Hepatocyte (in vitro differentiated cells): ENCODE measurements around the gene KDM3A. TPM values are rescaled to one million over a fixed set of nuclear protein-coding genes. Genes with fewer than 3 reads are reported as not detected.

Experiments
- DNase-seq: peaks from one replicate; pipeline ENCODE4 v3.0.0-alpha.2; 2016; ENCODE audit warnings: low spot score
- H2AFZ ChIP-seq: fragments of 200-600 bp; sonication (generic); 2 replicates; pipeline ENCODE4 v1.6.0; 2016; ENCODE audit warnings: antibody characterized with exemption, mild to moderate bottlenecking
- H3K27ac ChIP-seq: fragments of 200-600 bp; sonication (generic); 2 replicates; pipeline ENCODE4 v1.5.1; 2016; ENCODE audit warnings: mild to moderate bottlenecking
- H3K27me3 ChIP-seq: fragments of 200-600 bp; sonication (generic); 2 replicates; pipeline ENCODE4 v1.6.1; 2016
- H3K36me3 ChIP-seq: fragments of 200-600 bp; sonication (generic); replicated peaks from 2 replicates; pipeline ENCODE4 v1.5.1; 2016; ENCODE audit warnings: low read depth; ENCODE audit not compliant: insufficient read depth
- H3K4me1 ChIP-seq: fragments of 200-600 bp; sonication (generic); 2 replicates; pipeline ENCODE4 v1.5.1; 2016; ENCODE audit warnings: mild to moderate bottlenecking, moderate library complexity; ENCODE audit not compliant: insufficient read depth
- H3K4me2 ChIP-seq: fragments of 200-600 bp; sonication (generic); 2 replicates; pipeline ENCODE4 v1.6.0; 2016
- H3K4me3 ChIP-seq: fragments of 200-600 bp; sonication (generic); 2 replicates; pipeline ENCODE4 v1.5.1; 2016; ENCODE audit warnings: mild to moderate bottlenecking
- H3K79me2 ChIP-seq: fragments of 200-600 bp; sonication (generic); 2 replicates; pipeline ENCODE4 v1.6.0; 2017; ENCODE audit warnings: mild to moderate bottlenecking
- H3K9me2 ChIP-seq: fragments of 200-600 bp; sonication (generic); replicated peaks from 2 replicates; pipeline ENCODE4 v1.6.0; 2017; ENCODE audit warnings: mild to moderate bottlenecking; ENCODE audit not compliant: insufficient read depth
- H3K9me3 ChIP-seq: fragments of 200-600 bp; sonication (generic); 2 replicates; pipeline ENCODE4 v1.5.1; 2016; ENCODE audit warnings: low read depth, mild to moderate bottlenecking
- H4K20me1 ChIP-seq: fragments of 200-600 bp; sonication (generic); 2 replicates; pipeline ENCODE4 v1.6.0; 2016; ENCODE audit warnings: mild to moderate bottlenecking; ENCODE audit not compliant: insufficient read depth, poor library complexity, severe bottlenecking
- CTCF ChIP-seq: fragments of 200-600 bp; sonication (generic); IDR thresholded peaks from 2 replicates; pipeline ENCODE4 v1.5.1; 2016; ENCODE audit warnings: antibody characterized with exemption, mild to moderate bottlenecking; ENCODE audit not compliant: poor library complexity
- EZH2 ChIP-seq: fragments of 200-600 bp; sonication (generic); IDR thresholded peaks from 2 replicates; pipeline ENCODE4 v1.6.1; 2016; ENCODE audit warnings: antibody characterized with exemption, mild to moderate bottlenecking, borderline replicate concordance
- EZH2phosphoT487 ChIP-seq: fragments of 200-600 bp; sonication (generic); IDR thresholded peaks from one replicate; pipeline ENCODE4 v1.6.1; 2018; ENCODE audit warnings: antibody characterized with exemption, mild to moderate bottlenecking, low read depth, moderate library complexity; ENCODE audit not compliant: unreplicated experiment, severe bottlenecking
- WGBS: methylation state at CpG from one replicate; pipeline ENCODE4 v1.1.6; 2016; ENCODE audit warnings: low lambda C conversion rate; ENCODE audit errors: missing lambda C conversion rate; 5-methylcytosine and 5-hydroxymethylcytosine counted together
- polyA plus RNA-seq: library from polyadenylated mRNA; unstranded; fragments of >200 nt; fragmentation: Nextera tagmentation; extraction: Ambion mirVana; gene quantifications from 2 replicates; pipeline ENCODE4 v1.2.1, GENCODE V29; 2016
- total RNA-seq: library from RNA; depleted of rRNA; stranded (reverse); fragments of >200 nt; gene quantifications from 2 replicates; pipeline ENCODE4 v1.2.3, GENCODE V29; 2014

KDM3A gene
- total and polyA plus RNA-seq, 2 experiments from 2014 or later, result 13.8 to 37.5 TPM

GRCh38 chr2:86513948-86514660 lies 72.9 kb downstream of the KDM3A start:
- no peak for TF ChIP-seq CTCF
- TF ChIP-seq EZH2phosphoT487, result no peak
- no peak for TF ChIP-seq EZH2
- H3K4me1 ChIP-seq, result no peaks in the 10 kb centered on the region
- no peak overlapping the region for H3K4me3 ChIP-seq
- WGBS, result 95% methylated on average over 5 of the region's 5 CpGs
- peaks cover 8% of the 10 kb centered on the region for H3K79me2 ChIP-seq
- H3K9me2 ChIP-seq, result no peaks in the 10 kb centered on the region
- H3K27me3 ChIP-seq, result no peaks in the 10 kb centered on the region
- no peak for DNase-seq
- no peak overlapping the region for H2AFZ ChIP-seq
- H3K4me2 ChIP-seq, result no peak overlapping the region
- no peak overlapping the region for H3K27ac ChIP-seq
- H3K9me3 ChIP-seq, result no peaks in the 10 kb centered on the region
- H4K20me1 ChIP-seq, result no peaks in the 10 kb centered on the region
- H3K36me3 ChIP-seq, result no peaks in the 10 kb centered on the region

- no peak overlapping the region for H3K4me2 ChIP-seq
- 84% methylated on average over 3 of the region's 3 CpGs for WGBS
- H3K9me2 ChIP-seq, result no peaks in the 10 kb centered on the region
- H2AFZ ChIP-seq, result no peak overlapping the region
- H3K4me3 ChIP-seq, result no peak overlapping the region
- H3K36me3 ChIP-seq, result no peaks in the 10 kb centered on the region
- H3K27me3 ChIP-seq, result no peaks in the 10 kb centered on the region
- DNase-seq, result peak; percentile 8
- no peaks in the 10 kb centered on the region for H3K4me1 ChIP-seq
- no peaks in the 10 kb centered on the region for H4K20me1 ChIP-seq
- H3K9me3 ChIP-seq, result no peaks in the 10 kb centered on the region
- H3K79me2 ChIP-seq, result peaks cover 3% of the 10 kb centered on the region
- no peak for TF ChIP-seq EZH2
- TF ChIP-seq CTCF, result peak; percentile 33
- TF ChIP-seq EZH2phosphoT487, result no peak
- H3K27ac ChIP-seq, result no peak overlapping the region
Measured at GRCh38 chr2:86518481-86518880, 77.3 kb downstream of the KDM3A start.

GRCh38 chr2:86519349-86519748 lies 78.2 kb downstream of the KDM3A start:
- WGBS, result 88% methylated on average over 1 of the region's 1 CpG
- Histone ChIP-seq H3K27ac (no peak overlapping the region), H3K36me3 (no peaks in the 10 kb centered on the region), H3K79me2 (peaks cover 3% of the 10 kb centered on the region), H3K9me2 (no peaks in the 10 kb centered on the region), H4K20me1 (no peaks in the 10 kb centered on the region), H3K4me1 (no peaks in the 10 kb centered on the region), H3K4me3 (no peak overlapping the region), H3K4me2 (no peak overlapping the region), H3K9me3 (no peaks in the 10 kb centered on the region), H2AFZ (no peak overlapping the region), H3K27me3 (no peaks in the 10 kb centered on the region)
- no peak for DNase-seq
- TF ChIP-seq CTCF (no peak), EZH2 (no peak), EZH2phosphoT487 (no peak)
